Panc1 (cell line): Measurements from ENCODE around the gene TMCO4.

Experiments
- POLR2AphosphoS5 ChIP-seq: IDR thresholded peaks from 2 replicates; pipeline ENCODE4 v1.6.1; 2012; ENCODE audit warnings: mild to moderate bottlenecking, low read depth, low read length, moderate library complexity
- SIN3A ChIP-seq: IDR thresholded peaks from 2 replicates; pipeline ENCODE4 v1.6.1; 2012; ENCODE audit warnings: low read depth, mild to moderate bottlenecking, low read length, moderate library complexity, borderline replicate concordance; ENCODE audit not compliant: insufficient read depth
- TCF7L2 ChIP-seq: IDR thresholded peaks from 2 replicates; pipeline ENCODE4 v1.6.1; 2011; ENCODE audit warnings: mild to moderate bottlenecking, low read depth, low read length, inconsistent platforms
- TF ChIP-seq, protein P1 (sequence below): fragments of 450-650 bp; IDR thresholded peaks from 2 replicates; pipeline ENCODE4 v1.5.1; 2017; ENCODE audit warnings: mild to moderate bottlenecking
- TF ChIP-seq, protein P2 (sequence below), 2 experiments: IDR thresholded peaks; 2 replicates each; pipeline ENCODE4 v1.6.1; 2011 to 2012; ENCODE audit warnings: low read depth in 2 of 2, control low read depth in 1 of 2, low read length in 1 of 2, mild to moderate bottlenecking in 1 of 2, moderate library complexity in 1 of 2; ENCODE audit not compliant: insufficient read depth in 1 of 2

GRCh38 chr1:19657511-19657910 lies 142.2 kb downstream of the TMCO4 start:
- TF ChIP-seq, protein P1, sequence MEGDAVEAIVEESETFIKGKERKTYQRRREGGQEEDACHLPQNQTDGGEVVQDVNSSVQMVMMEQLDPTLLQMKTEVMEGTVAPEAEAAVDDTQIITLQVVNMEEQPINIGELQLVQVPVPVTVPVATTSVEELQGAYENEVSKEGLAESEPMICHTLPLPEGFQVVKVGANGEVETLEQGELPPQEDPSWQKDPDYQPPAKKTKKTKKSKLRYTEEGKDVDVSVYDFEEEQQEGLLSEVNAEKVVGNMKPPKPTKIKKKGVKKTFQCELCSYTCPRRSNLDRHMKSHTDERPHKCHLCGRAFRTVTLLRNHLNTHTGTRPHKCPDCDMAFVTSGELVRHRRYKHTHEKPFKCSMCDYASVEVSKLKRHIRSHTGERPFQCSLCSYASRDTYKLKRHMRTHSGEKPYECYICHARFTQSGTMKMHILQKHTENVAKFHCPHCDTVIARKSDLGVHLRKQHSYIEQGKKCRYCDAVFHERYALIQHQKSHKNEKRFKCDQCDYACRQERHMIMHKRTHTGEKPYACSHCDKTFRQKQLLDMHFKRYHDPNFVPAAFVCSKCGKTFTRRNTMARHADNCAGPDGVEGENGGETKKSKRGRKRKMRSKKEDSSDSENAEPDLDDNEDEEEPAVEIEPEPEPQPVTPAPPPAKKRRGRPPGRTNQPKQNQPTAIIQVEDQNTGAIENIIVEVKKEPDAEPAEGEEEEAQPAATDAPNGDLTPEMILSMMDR: no peak
- no peak for TF ChIP-seq POLR2AphosphoS5
- TF ChIP-seq, protein P2, sequence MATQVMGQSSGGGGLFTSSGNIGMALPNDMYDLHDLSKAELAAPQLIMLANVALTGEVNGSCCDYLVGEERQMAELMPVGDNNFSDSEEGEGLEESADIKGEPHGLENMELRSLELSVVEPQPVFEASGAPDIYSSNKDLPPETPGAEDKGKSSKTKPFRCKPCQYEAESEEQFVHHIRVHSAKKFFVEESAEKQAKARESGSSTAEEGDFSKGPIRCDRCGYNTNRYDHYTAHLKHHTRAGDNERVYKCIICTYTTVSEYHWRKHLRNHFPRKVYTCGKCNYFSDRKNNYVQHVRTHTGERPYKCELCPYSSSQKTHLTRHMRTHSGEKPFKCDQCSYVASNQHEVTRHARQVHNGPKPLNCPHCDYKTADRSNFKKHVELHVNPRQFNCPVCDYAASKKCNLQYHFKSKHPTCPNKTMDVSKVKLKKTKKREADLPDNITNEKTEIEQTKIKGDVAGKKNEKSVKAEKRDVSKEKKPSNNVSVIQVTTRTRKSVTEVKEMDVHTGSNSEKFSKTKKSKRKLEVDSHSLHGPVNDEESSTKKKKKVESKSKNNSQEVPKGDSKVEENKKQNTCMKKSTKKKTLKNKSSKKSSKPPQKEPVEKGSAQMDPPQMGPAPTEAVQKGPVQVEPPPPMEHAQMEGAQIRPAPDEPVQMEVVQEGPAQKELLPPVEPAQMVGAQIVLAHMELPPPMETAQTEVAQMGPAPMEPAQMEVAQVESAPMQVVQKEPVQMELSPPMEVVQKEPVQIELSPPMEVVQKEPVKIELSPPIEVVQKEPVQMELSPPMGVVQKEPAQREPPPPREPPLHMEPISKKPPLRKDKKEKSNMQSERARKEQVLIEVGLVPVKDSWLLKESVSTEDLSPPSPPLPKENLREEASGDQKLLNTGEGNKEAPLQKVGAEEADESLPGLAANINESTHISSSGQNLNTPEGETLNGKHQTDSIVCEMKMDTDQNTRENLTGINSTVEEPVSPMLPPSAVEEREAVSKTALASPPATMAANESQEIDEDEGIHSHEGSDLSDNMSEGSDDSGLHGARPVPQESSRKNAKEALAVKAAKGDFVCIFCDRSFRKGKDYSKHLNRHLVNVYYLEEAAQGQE (IDR thresholded peaks at IDR 0.05; ENCODE audit: insufficient read depth in 1 of 2, low read depth in 2 of 2, low read length in 1 of 2): no peak
- no peak for TF ChIP-seq TCF7L2
- TF ChIP-seq SIN3A: no peak
